ENCODE measurements around the gene ATP12A.

The ATP12A gene

DNA sequence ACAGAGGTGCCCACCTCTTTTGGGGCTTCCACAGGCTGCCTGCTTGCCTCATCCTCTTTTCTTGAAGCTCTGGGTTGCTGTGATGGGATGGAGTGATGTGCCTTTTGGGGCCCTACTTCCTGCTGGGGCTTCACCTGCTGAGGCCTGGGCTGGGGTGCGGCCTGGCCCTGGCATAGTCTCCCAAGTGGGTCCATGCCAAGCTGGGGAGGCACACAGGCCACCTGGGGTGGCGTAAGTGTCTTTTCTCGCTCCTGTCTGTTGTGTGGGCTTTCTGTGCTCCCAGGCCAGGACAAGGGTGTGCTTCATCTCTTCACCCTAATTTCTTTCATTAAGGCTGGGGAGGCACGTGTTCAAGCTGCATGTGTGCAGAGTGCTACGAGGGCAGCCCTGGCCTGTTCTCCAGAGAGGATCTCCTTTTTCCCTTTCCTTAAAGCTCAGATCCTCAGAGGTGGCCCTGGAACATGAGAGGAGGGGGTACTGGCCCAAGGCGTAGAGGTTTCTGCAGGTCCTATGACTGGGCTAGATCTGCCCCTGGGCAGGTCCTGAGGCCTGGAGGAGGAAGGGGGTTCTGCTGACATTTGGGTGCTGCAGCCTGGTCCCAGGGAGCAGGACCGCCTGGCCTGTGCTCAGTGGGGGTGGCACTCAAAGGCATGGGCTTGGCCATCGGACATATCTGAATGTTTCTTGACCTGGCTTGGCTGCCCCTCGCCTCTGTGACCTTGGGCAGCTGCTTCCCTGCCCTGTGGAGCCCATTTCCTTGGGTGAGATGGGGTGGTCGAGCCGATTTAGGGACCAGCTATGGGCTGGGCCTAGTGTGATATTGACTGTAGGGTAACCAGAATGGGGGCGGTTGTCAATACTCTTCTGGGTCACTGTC, 60.0 kb downstream of the ATP12A start:
- Histone ChIP-seq H3K27ac (no peak overlapping the region), H3K9me3 (no peaks in the 10 kb centered on the region), H3K4me3 (ENCODE audit: low read depth in 1 of 2, low read length in 1 of 2) (no peak overlapping the region), H3K4me1 (ENCODE audit: control insufficient read depth in 1 of 2, insufficient read depth in 1 of 2, low read depth in 1 of 2, low read length in 1 of 2) (no peaks in the 10 kb centered on the region), H3K27me3 (peaks cover 26% of the 10 kb centered on the region), H3K36me3 (no peaks in the 10 kb centered on the region)
- TF ChIP-seq CTCF (IDR thresholded peaks at IDR 0.05): no peak

GRCh38 chr13:24741016-24741662, 60.9 kb downstream of the ATP12A start:
- H3K4me1 ChIP-seq (ENCODE audit: control insufficient read depth in 1 of 2, insufficient read depth in 1 of 2, low read depth in 1 of 2, low read length in 1 of 2): no peaks in the 10 kb centered on the region
- peaks cover 35% of the 10 kb centered on the region for H3K27me3 ChIP-seq
- H3K9me3 ChIP-seq: no peaks in the 10 kb centered on the region
- H3K4me3 ChIP-seq (ENCODE audit: low read depth in 1 of 2, low read length in 1 of 2): no peak overlapping the region
- TF ChIP-seq CTCF (IDR thresholded peaks at IDR 0.05): no peak
- no peak overlapping the region for H3K27ac ChIP-seq
- no peaks in the 10 kb centered on the region for H3K36me3 ChIP-seq

DNA sequence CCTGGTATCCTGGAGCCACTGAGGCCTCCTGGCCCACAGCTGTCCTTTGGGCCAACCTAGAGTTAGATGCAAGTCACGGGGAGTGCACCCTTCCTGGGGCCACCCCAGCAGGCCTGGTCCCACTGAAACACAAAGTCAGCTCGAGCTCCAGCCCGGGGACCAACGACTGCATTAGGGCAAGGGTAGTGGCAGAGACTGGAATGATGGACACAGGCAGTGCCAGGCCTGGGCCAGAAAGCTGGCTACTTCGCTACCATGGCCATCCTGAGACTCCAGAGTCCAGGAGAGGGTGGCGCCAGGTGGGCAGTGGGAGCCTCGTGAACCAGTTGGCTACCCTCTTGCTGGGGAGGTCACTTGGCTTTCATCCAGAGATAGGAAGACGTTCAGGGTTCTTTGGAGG, 61.6 kb downstream of the ATP12A start:
- Histone ChIP-seq H3K27me3 (peaks cover 42% of the 10 kb centered on the region), H3K9me3 (no peaks in the 10 kb centered on the region), H3K4me1 (ENCODE audit: control insufficient read depth in 1 of 2, insufficient read depth in 1 of 2, low read depth in 1 of 2, low read length in 1 of 2) (peaks cover 3 to 5% of the 10 kb centered on the region in 2 experiments), H3K36me3 (no peaks in the 10 kb centered on the region), H3K4me3 (ENCODE audit: low read depth in 1 of 2, low read length in 1 of 2) (no peak overlapping the region), H3K27ac (no peak overlapping the region)
- no peak for TF ChIP-seq CTCF (IDR thresholded peaks at IDR 0.05)

DNA sequence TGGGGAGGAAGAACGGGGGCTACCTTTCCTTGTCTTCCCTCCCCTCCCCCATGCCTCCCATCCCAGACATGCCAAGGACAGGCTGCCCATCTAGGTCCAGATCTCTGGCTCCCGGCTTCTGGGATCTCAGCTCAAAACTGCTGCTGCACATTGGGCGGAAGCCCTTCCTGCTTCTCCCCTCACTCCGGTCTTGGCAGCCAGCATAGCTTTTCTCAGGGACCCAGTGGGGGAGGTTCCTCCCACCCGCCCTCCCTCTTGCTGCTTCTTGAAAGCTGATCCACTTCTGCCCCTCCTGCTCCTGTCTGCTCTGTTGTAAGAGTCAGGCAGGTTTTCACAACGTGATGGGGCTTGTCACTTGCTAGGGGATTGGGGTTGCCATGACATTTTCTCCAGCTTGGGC, 62.1 kb downstream of the ATP12A start:
- Histone ChIP-seq H3K36me3 (no peaks in the 10 kb centered on the region), H3K27me3 (peaks cover 47% of the 10 kb centered on the region), H3K4me3 (ENCODE audit: low read depth in 1 of 2, low read length in 1 of 2) (no peak overlapping the region), H3K9me3 (no peaks in the 10 kb centered on the region), H3K27ac (no peak overlapping the region), H3K4me1 (ENCODE audit: control insufficient read depth in 1 of 2, insufficient read depth in 1 of 2, low read depth in 1 of 2, low read length in 1 of 2) (peaks cover 8 to 10% of the 10 kb centered on the region in 2 experiments)
- TF ChIP-seq CTCF (IDR thresholded peaks at IDR 0.05): no peak

- no peak for TF ChIP-seq CTCF (IDR thresholded peaks at IDR 0.05)
- Histone ChIP-seq H3K27me3 (peaks cover 54% of the 10 kb centered on the region), H3K4me3 (ENCODE audit: low read depth in 1 of 2, low read length in 1 of 2) (no peak overlapping the region), H3K4me1 (ENCODE audit: control insufficient read depth in 1 of 2, insufficient read depth in 1 of 2, low read depth in 1 of 2, low read length in 1 of 2) (peaks cover 13 to 14% of the 10 kb centered on the region in 2 experiments), H3K27ac (no peak overlapping the region), H3K9me3 (no peaks in the 10 kb centered on the region), H3K36me3 (no peaks in the 10 kb centered on the region)
Measured at GRCh38 chr13:24742977-24743376, 62.8 kb downstream of the ATP12A start.
